ENCODE data around the gene RAB3D.
A peak's percentile ranks its signal among the peaks of the same experiment; 100 is the strongest.
"Not testable (repeated sequence)": the region's sequence is repeated elsewhere in the genome, so short reads cannot be mapped to it uniquely, and the experiment has no call there.

RAB3D gene

GRCh38 chr19:11342429-11342828 is 3.0 kb upstream of the RAB3D start:
- TF ChIP-seq CTCF (conservative IDR thresholded peaks at IDR 0.05; ENCODE audit: low read length): no peak
- no peak overlapping the region for H3K4me3 ChIP-seq (ENCODE audit: low read length)
- DNase-seq (ENCODE audit: low read depth): no peak

- not testable (repeated sequence) for DNase-seq (ENCODE audit: low read depth)
- peak overlapping the region; percentile 74; the same call in 1 of the 2 replicates for H3K4me3 ChIP-seq (ENCODE audit: low read length)
Observed at GRCh38 chr19:11340099-11340467, 626 bp upstream of the RAB3D start.

- no peak for TF ChIP-seq CTCF (conservative IDR thresholded peaks at IDR 0.05; ENCODE audit: low read length)
- no peak for DNase-seq (ENCODE audit: low read depth)
Observed at GRCh38 chr19:11338569-11339253, 746 bp downstream of the RAB3D start.

GRCh38 chr19:11338121-11338520 is 1.3 kb downstream of the RAB3D start:
- DNase-seq (ENCODE audit: low read depth): no peak
- no peak for TF ChIP-seq CTCF (conservative IDR thresholded peaks at IDR 0.05; ENCODE audit: low read length)
- H3K4me3 ChIP-seq (ENCODE audit: low read length): peak overlapping the region; percentile 74; the same call in 1 of the 2 replicates

More at GRCh38 chr19:11338569-11339253, 746 bp downstream of the RAB3D start:
- peak overlapping the region; percentile 74 for H3K4me3 ChIP-seq (ENCODE audit: low read length)

- no peak for TF ChIP-seq CTCF (conservative IDR thresholded peaks at IDR 0.05; ENCODE audit: low read length)
- DNase-seq (ENCODE audit: low read depth): no peak
- H3K4me3 ChIP-seq (ENCODE audit: low read length): no peak overlapping the region
Observed at GRCh38 chr19:11337080-11337479, 2.4 kb downstream of the RAB3D start.

DNA sequence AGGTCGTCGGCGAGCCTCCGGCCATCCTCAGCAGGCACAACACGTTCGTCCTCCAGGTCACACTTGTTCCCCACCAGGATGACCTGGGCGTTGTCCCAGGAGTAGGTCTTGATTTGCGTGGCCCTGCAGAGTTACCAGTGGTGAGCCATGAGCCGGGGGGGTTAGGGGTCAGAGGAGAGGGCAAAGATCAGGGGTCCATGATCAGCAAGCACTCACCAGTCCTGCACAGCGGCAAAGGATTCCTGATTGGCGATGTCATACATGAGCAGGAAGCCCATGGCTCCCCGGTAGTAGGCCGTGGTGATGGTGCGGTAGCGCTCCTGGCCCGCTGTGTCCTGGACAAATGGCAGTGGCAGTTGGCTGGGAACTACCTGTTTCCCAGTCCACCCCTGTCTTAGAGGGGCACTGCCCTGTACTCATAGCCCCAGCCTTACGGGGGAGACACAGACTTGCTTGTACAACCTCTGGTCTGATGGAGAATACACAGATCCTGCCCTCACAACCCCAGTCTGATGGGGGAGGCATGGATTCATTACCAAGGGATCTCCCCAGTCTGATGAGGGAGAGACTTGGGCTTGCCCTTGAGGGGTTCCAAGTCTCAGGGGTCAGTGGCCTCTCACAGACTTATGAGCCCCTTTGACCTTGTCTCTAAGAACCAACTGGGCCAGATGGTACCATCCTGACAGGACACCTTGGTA is 3.9 kb downstream of the RAB3D start:
- no peak for DNase-seq (ENCODE audit: low read depth)

DNA sequence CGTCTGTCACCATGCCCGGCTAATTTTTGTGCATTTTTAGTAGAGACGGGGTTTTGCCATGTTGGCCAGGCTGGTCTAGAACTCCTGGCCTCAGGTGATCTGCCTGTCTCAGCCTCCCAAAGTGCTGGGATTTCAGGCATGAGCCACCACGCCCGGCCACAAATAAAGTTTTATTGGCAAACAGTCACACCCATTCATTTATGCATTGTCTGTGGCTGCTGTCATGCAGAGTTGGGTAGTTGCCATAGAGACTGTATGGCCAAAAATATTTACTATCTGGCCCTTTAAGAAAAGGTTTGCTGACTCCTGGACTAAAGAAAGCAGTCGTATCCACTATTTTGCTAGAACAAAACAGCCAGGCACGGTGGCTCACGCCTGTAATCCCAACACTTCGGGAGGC is 5.6 kb downstream of the RAB3D start:
- peak; percentile 32 for DNase-seq (ENCODE audit: low read depth)
- not testable (repeated sequence) for H3K4me3 ChIP-seq (ENCODE audit: low read length)

More for the DNA sequence above, 3.9 kb downstream of the RAB3D start:
- no peak overlapping the region for H3K4me3 ChIP-seq (ENCODE audit: low read length)
- no peak for TF ChIP-seq CTCF (conservative IDR thresholded peaks at IDR 0.05; ENCODE audit: low read length)

DNA sequence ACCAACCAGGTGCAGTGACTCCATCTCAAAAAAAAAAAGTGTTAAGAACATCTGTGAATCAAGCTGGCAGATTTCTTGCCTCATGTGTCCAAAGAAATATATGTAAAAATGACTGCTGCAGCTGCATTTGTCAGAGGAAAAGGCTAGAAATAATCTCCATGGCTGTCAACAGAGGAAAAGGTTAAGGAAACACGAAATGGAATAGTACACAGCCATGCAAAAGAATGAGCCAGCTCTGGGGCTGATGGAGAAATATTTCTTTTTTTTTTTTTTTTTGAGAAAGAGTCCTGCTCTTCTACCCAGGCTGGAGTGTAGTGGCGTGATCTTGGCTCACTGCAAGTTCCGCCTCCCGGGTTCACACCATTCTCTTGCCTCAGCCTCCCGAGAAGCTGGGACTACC is 6.6 kb downstream of the RAB3D start:
- no peak overlapping the region for H3K4me3 ChIP-seq (ENCODE audit: low read length)
- no peak for TF ChIP-seq CTCF (conservative IDR thresholded peaks at IDR 0.05; ENCODE audit: low read length)

More for the DNA sequence above, 6.6 kb downstream of the RAB3D start:
- no peak for DNase-seq (ENCODE audit: low read depth)
